ENCODE measurements around the gene ZBTB20.
"Not testable (repeated sequence)": the region's sequence is repeated elsewhere in the genome, so short reads cannot be mapped to it uniquely, and the experiment has no call there.

Gene ZBTB20

GRCh38 chr3:114680299-114680698, 466.8 kb downstream of the ZBTB20 start:
- H3K4me2 ChIP-seq (ENCODE audit: low read depth, low read length), result no peak overlapping the region
- no peaks in the 10 kb centered on the region for H3K36me3 ChIP-seq (replicated peaks; ENCODE audit: insufficient read depth, low read length)
- no peaks in the 10 kb centered on the region for H3K9me3 ChIP-seq (replicated peaks; ENCODE audit: insufficient read depth, low read length)
- H3F3A ChIP-seq (ENCODE audit: insufficient read depth, low read length), result no peaks in the 10 kb centered on the region
- TF ChIP-seq EZH2phosphoT487 (IDR thresholded peaks at IDR 0.05; ENCODE audit: low read length), result no peak
- no peak for TF ChIP-seq EZH2 (optimal IDR thresholded peaks at IDR 0.05; ENCODE audit: low read depth, low read length)
- TF ChIP-seq CTCF (IDR thresholded peaks at IDR 0.05; ENCODE audit: low read length), result no peak
- H3K4me1 ChIP-seq (ENCODE audit: low read length), result no peaks in the 10 kb centered on the region
- no peak overlapping the region for H3K27ac ChIP-seq (ENCODE audit: low read length)
- H3K4me3 ChIP-seq (ENCODE audit: low read length), result no peak overlapping the region
- no peaks in the 10 kb centered on the region for H4K20me1 ChIP-seq (ENCODE audit: insufficient read depth, low read length)
- no peaks in the 10 kb centered on the region for H3K9me2 ChIP-seq (replicated peaks; ENCODE audit: insufficient read depth, low read length)
- H3K9ac ChIP-seq (ENCODE audit: low read length), result no peak overlapping the region
- no peak for DNase-seq
- H2AFZ ChIP-seq (ENCODE audit: low read length), result no peak overlapping the region
- no peaks in the 10 kb centered on the region for H3K79me2 ChIP-seq (ENCODE audit: low read length)
- H3K27me3 ChIP-seq (replicated peaks; ENCODE audit: insufficient read depth, low read length), result no peaks in the 10 kb centered on the region

- not testable (repeated sequence) for H3K4me3 ChIP-seq (ENCODE audit: low read length); H3K9me3 ChIP-seq (replicated peaks; ENCODE audit: insufficient read depth, low read length); H3K9ac ChIP-seq (ENCODE audit: low read length); H3F3A ChIP-seq (ENCODE audit: insufficient read depth, low read length); H3K4me1 ChIP-seq (ENCODE audit: low read length); H3K79me2 ChIP-seq (ENCODE audit: low read length); H3K4me2 ChIP-seq (ENCODE audit: low read depth, low read length); DNase-seq; H3K36me3 ChIP-seq (replicated peaks; ENCODE audit: insufficient read depth, low read length); H2AFZ ChIP-seq (ENCODE audit: low read length); H3K27ac ChIP-seq (ENCODE audit: low read length); H3K9me2 ChIP-seq (replicated peaks; ENCODE audit: insufficient read depth, low read length); H3K27me3 ChIP-seq (replicated peaks; ENCODE audit: insufficient read depth, low read length); H4K20me1 ChIP-seq (ENCODE audit: insufficient read depth, low read length)
Measured at GRCh38 chr3:114679773-114680172, 467.3 kb downstream of the ZBTB20 start.

GRCh38 chr3:114675104-114675503, 472.0 kb downstream of the ZBTB20 start:
- TF ChIP-seq EZH2phosphoT487 (IDR thresholded peaks at IDR 0.05; ENCODE audit: low read length) (no peak), EZH2 (optimal IDR thresholded peaks at IDR 0.05; ENCODE audit: low read depth, low read length) (no peak), CTCF (IDR thresholded peaks at IDR 0.05; ENCODE audit: low read length) (no peak)
- Histone ChIP-seq H3K9me3 (replicated peaks; ENCODE audit: insufficient read depth, low read length) (no peaks in the 10 kb centered on the region), H3K4me3 (ENCODE audit: low read length) (no peak overlapping the region), H3K4me2 (ENCODE audit: low read depth, low read length) (no peak overlapping the region), H4K20me1 (ENCODE audit: insufficient read depth, low read length) (no peaks in the 10 kb centered on the region), H2AFZ (ENCODE audit: low read length) (no peak overlapping the region), H3K27me3 (replicated peaks; ENCODE audit: insufficient read depth, low read length) (no peaks in the 10 kb centered on the region), H3K9ac (ENCODE audit: low read length) (no peak overlapping the region), H3K9me2 (replicated peaks; ENCODE audit: insufficient read depth, low read length) (no peaks in the 10 kb centered on the region), H3K27ac (ENCODE audit: low read length) (no peak overlapping the region), H3K36me3 (replicated peaks; ENCODE audit: insufficient read depth, low read length) (no peaks in the 10 kb centered on the region), H3K79me2 (ENCODE audit: low read length) (no peaks in the 10 kb centered on the region), H3K4me1 (ENCODE audit: low read length) (no peaks in the 10 kb centered on the region), H3F3A (ENCODE audit: insufficient read depth, low read length) (no peaks in the 10 kb centered on the region)
- no peak for DNase-seq

- Histone ChIP-seq H3K27ac (ENCODE audit: low read length) (no peak overlapping the region), H3K79me2 (ENCODE audit: low read length) (no peaks in the 10 kb centered on the region)
- no peak for DNase-seq
Measured at GRCh38 chr3:114674036-114674435, 473.1 kb downstream of the ZBTB20 start.

More at GRCh38 chr3:114674036-114674435, 473.1 kb downstream of the ZBTB20 start:
- no peak overlapping the region for H3K4me2 ChIP-seq (ENCODE audit: low read depth, low read length)
- no peak overlapping the region for H3K4me3 ChIP-seq (ENCODE audit: low read length)
- H3K36me3 ChIP-seq (replicated peaks; ENCODE audit: insufficient read depth, low read length), result no peaks in the 10 kb centered on the region
- H3F3A ChIP-seq (ENCODE audit: insufficient read depth, low read length), result no peaks in the 10 kb centered on the region
- no peak overlapping the region for H2AFZ ChIP-seq (ENCODE audit: low read length)
- no peaks in the 10 kb centered on the region for H3K9me2 ChIP-seq (replicated peaks; ENCODE audit: insufficient read depth, low read length)
- H3K27me3 ChIP-seq (replicated peaks; ENCODE audit: insufficient read depth, low read length), result no peaks in the 10 kb centered on the region
- no peak for TF ChIP-seq EZH2 (optimal IDR thresholded peaks at IDR 0.05; ENCODE audit: low read depth, low read length)
- TF ChIP-seq CTCF (IDR thresholded peaks at IDR 0.05; ENCODE audit: low read length), result no peak
- no peak for TF ChIP-seq EZH2phosphoT487 (IDR thresholded peaks at IDR 0.05; ENCODE audit: low read length)
- H4K20me1 ChIP-seq (ENCODE audit: insufficient read depth, low read length), result no peaks in the 10 kb centered on the region
- H3K9ac ChIP-seq (ENCODE audit: low read length), result no peak overlapping the region
- H3K4me1 ChIP-seq (ENCODE audit: low read length), result no peaks in the 10 kb centered on the region
- H3K9me3 ChIP-seq (replicated peaks; ENCODE audit: insufficient read depth, low read length), result no peaks in the 10 kb centered on the region

Data from MM.1S (cell line).